Endothelial cell of umbilical vein (primary cell): ENCODE measurements around the gene GSTK1. TPM values are rescaled to one million over a fixed set of nuclear protein-coding genes. Genes with fewer than 3 reads are reported as not detected.

Source experiments
- BruUV-seq: library from RNA; stranded (reverse); fragments of 400-500 nt; replicated peaks from 2 replicates; lab custom pipeline; 2021; lab: Mats Ljungman, UMichigan
- CTCF ChIA-PET: fragments of 300-600, 350-600 bp; sonication (Branson Sonifier 250); formaldehyde crosslinking; loops from one replicate; lab custom pipeline; 2021; ENCODE audit warnings: antibody characterized with exemption, inconsistent platforms; lab: Charles Lee
- POLR2A ChIA-PET: fragments of 300-600, 350-600 bp; sonication (Branson Sonifier 250); formaldehyde crosslinking; loops from one replicate; lab custom pipeline; 2021; ENCODE audit warnings: antibody characterized with exemption, inconsistent platforms; lab: Charles Lee
- DNase-seq: peaks from one replicate; pipeline ENCODE4 v3.0.0-alpha.2; 2011; ENCODE audit warnings: low read depth, low spot score
- FAIRE-seq: peaks from 2 replicates; lab custom pipeline; 2011; peaks lifted over from hg19 to GRCh38; lab: Jason Lieb, UNC
- H2AFZ ChIP-seq: 2 replicates; pipeline ENCODE4 v1.6.0; 2012; ENCODE audit warnings: low read depth, low read length, control low read depth, inconsistent platforms
- H3K27ac ChIP-seq: 2 replicates; pipeline ENCODE4 v1.5.1; 2011; ENCODE audit warnings: low read depth, mild to moderate bottlenecking, control low read depth, low read length, moderate library complexity; ENCODE audit not compliant: insufficient read depth
- H3K27me3 ChIP-seq, 2 experiments: 2 replicates each; pipeline versions ENCODE4 v1.6.0 to v1.6.1; 2011; ENCODE audit warnings: low read length in 2 of 2, mixed read lengths in 1 of 2; ENCODE audit not compliant: control insufficient read depth in 2 of 2, insufficient read depth in 2 of 2
- H3K36me3 ChIP-seq, 2 experiments: 2 replicates in 1 of 2; 3 replicates in 1 of 2; pipeline ENCODE4 v1.5.1; 2011; ENCODE audit warnings: low read length in 2 of 2, mild to moderate bottlenecking in 1 of 2, moderate library complexity in 1 of 2; ENCODE audit not compliant: control insufficient read depth in 2 of 2, insufficient read depth in 2 of 2; ENCODE audit errors: extremely low read depth in 1 of 2
- H3K4me1 ChIP-seq: 3 replicates; pipeline ENCODE4 v1.5.1; 2011; ENCODE audit warnings: mild to moderate bottlenecking, low read length; ENCODE audit not compliant: control insufficient read depth, insufficient read depth; ENCODE audit errors: extremely low read depth
- H3K4me2 ChIP-seq: 2 replicates; pipeline ENCODE4 v1.6.1; 2011; ENCODE audit warnings: low read length, control low read depth, mixed read lengths; ENCODE audit not compliant: insufficient read depth
- H3K4me3 ChIP-seq, 3 experiments: fragments of 200-600 bp in 1 of 3; sonication (generic), shearing (Covaris generic) in 1 of 3; replicated peaks in 1 of 3; 2 replicates each; pipeline ENCODE4 v1.5.1; 2011 to 2016; ENCODE audit warnings: control low read depth in 3 of 3, low read length in 3 of 3, mild to moderate bottlenecking in 2 of 3, inconsistent platforms in 1 of 3, low read depth in 1 of 3, moderate library complexity in 1 of 3; ENCODE audit not compliant: insufficient read depth in 1 of 3
- H3K79me2 ChIP-seq: 2 replicates; pipeline ENCODE4 v1.6.0; 2012; ENCODE audit warnings: low read length, inconsistent platforms; ENCODE audit not compliant: control insufficient read depth, insufficient read depth
- H3K9ac ChIP-seq: replicated peaks from 2 replicates; pipeline ENCODE3; 2011; ENCODE audit warnings: low read length, control low read depth; ENCODE audit not compliant: insufficient read depth; ENCODE audit errors: extremely low read depth
- H3K9me1 ChIP-seq: replicated peaks from 3 replicates; pipeline ENCODE4 v1.6.0; 2011; ENCODE audit warnings: mild to moderate bottlenecking, low read length; ENCODE audit not compliant: control insufficient read depth, insufficient read depth; ENCODE audit errors: extremely low read depth
- H3K9me3 ChIP-seq: replicated peaks from 2 replicates; pipeline ENCODE4 v1.5.1; 2012; ENCODE audit warnings: low read length, inconsistent platforms; ENCODE audit not compliant: control insufficient read depth, insufficient read depth
- H4K20me1 ChIP-seq: replicated peaks from 2 replicates; pipeline ENCODE3; 2011; ENCODE audit warnings: mild to moderate bottlenecking, low read length; ENCODE audit not compliant: control insufficient read depth, insufficient read depth; ENCODE audit errors: extremely low read depth
- EZH2 ChIP-seq: IDR thresholded peaks from 2 replicates; pipeline ENCODE4 v1.6.1; 2012; ENCODE audit warnings: borderline replicate concordance, low read depth, mild to moderate bottlenecking, moderate library complexity, low read length, inconsistent platforms; ENCODE audit not compliant: severe bottlenecking
- FOS ChIP-seq: IDR thresholded peaks from 2 replicates; pipeline ENCODE4 v1.6.1; 2011; ENCODE audit warnings: mild to moderate bottlenecking, low read length, moderate library complexity, borderline replicate concordance; ENCODE audit not compliant: insufficient read depth
- GATA2 ChIP-seq: IDR thresholded peaks from 2 replicates; pipeline ENCODE4 v1.7.0; 2011; ENCODE audit warnings: low read depth, mild to moderate bottlenecking, moderate library complexity, mixed read lengths, low read length; ENCODE audit not compliant: insufficient read length, insufficient read depth
- JUN ChIP-seq: IDR thresholded peaks from 2 replicates; pipeline ENCODE4 v1.6.1; 2011; ENCODE audit warnings: borderline replicate concordance, low read depth; ENCODE audit not compliant: insufficient read length, insufficient read depth
- MYC ChIP-seq: IDR thresholded peaks from one replicate; pipeline ENCODE4 v1.6.1; 2011; ENCODE audit warnings: mild to moderate bottlenecking, low read depth, low read length
- POLR2A ChIP-seq: IDR thresholded peaks from 2 replicates; pipeline ENCODE4 v1.6.1; 2012; ENCODE audit warnings: low read depth, mild to moderate bottlenecking, control low read depth, low read length
- POLR2AphosphoS5 ChIP-seq: IDR thresholded peaks from 2 replicates; pipeline ENCODE4 v1.6.1; 2012; ENCODE audit warnings: low read depth, mild to moderate bottlenecking, control low read depth, low read length, moderate library complexity; ENCODE audit not compliant: insufficient read depth
- dilution Hi-C: fragments of 300-500 bp; cut with MboI; formaldehyde crosslinking; loops from one replicate; pipeline ENCODE4 v1.15.0; 2019; ENCODE audit warnings: low sequenced_read_pairs; ENCODE audit not compliant: extremely low pct_ligation_motif_present
- intact Hi-C: fragments of 100-400 bp; cut with micrococcal nuclease; formaldehyde crosslinking; loops from one replicate; pipeline ENCODE4 v1.10.0; 2022
- polyA plus RNA-seq, 4 experiments: library from polyadenylated mRNA; depleted of rRNA in 3 of 4; stranded (reverse) in 3 of 4; unstranded in 1 of 4; fragments of >200 nt; gene quantifications; 2 replicates each; pipeline versions ENCODE4 v1.2.1 to v1.2.3, GENCODE V29; 2011 to 2012; ENCODE audit warnings: missing spikeins in 1 of 4
- total RNA-seq: library from RNA; stranded (reverse); gene quantifications from 2 replicates; pipeline ENCODE4 v1.2.3, GENCODE V29; 2021
- TF ChIP-seq, protein P1 (sequence below), 2 donors: IDR thresholded peaks; 1 replicate in 1 of 2; 2 replicates in 1 of 2; pipeline ENCODE4 v1.5.1; 2011; ENCODE audit warnings: low read length in 2 of 2, mild to moderate bottlenecking in 2 of 2, moderate library complexity in 2 of 2, control low read depth in 1 of 2, inconsistent platforms in 1 of 2, low read depth in 1 of 2; ENCODE audit not compliant: insufficient read depth in 1 of 2; ENCODE audit errors: extremely low read depth in 1 of 2
- TF ChIP-seq, protein P2 (sequence below): IDR thresholded peaks from 2 replicates; pipeline ENCODE4 v1.6.1; 2011; ENCODE audit not compliant: insufficient read depth, insufficient read length

The GSTK1 gene
- total and polyA plus RNA-seq, 2 donors (not counting 3 experiments of a cell fraction or from before 2014, with no cell fraction given), result 119 to 132 TPM

DNA sequence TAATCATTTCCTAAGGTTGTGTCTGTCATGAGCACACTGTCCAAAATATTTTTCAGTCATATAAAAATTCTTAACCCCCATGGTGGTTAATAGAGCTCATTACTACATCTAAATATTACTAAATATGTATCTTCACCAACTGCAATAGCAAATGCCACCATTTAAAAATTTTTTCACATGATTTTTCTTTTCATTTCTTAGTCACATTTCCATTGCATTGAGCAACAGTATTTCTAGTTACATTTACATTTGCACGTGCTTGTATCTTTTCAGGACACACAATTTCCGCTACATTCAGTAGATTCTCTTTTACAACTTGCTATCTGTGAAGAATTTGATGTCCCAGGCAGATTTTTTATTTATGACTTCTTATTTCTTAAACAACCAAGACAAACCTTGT, 46.6 kb upstream of the GSTK1 start:
- no peak for DNase-seq
- dilution Hi-C loops (loop anchor here (25.0 kb wide), 1 partner anchor 204 kb away; no protein-coding TSS in a partner anchor), intact Hi-C loops (no loop called here)
- no peaks in the 10 kb centered on the region for H4K20me1 ChIP-seq
- ChIA-PET POLR2A (no interaction called here), CTCF (interaction anchor here (0.9 to 10.8 kb wide), 3 partner anchors 206 to 682 kb away, joined by 3 to 967 read pairs (median 4); no protein-coding TSS in a partner anchor)
- no peaks in the 10 kb centered on the region for H3K9me1 ChIP-seq
- TF ChIP-seq, protein P1, sequence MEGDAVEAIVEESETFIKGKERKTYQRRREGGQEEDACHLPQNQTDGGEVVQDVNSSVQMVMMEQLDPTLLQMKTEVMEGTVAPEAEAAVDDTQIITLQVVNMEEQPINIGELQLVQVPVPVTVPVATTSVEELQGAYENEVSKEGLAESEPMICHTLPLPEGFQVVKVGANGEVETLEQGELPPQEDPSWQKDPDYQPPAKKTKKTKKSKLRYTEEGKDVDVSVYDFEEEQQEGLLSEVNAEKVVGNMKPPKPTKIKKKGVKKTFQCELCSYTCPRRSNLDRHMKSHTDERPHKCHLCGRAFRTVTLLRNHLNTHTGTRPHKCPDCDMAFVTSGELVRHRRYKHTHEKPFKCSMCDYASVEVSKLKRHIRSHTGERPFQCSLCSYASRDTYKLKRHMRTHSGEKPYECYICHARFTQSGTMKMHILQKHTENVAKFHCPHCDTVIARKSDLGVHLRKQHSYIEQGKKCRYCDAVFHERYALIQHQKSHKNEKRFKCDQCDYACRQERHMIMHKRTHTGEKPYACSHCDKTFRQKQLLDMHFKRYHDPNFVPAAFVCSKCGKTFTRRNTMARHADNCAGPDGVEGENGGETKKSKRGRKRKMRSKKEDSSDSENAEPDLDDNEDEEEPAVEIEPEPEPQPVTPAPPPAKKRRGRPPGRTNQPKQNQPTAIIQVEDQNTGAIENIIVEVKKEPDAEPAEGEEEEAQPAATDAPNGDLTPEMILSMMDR (IDR thresholded peaks at IDR 0.05; ENCODE audit: extremely low read depth in 1 of 2, insufficient read depth in 1 of 2, low read depth in 1 of 2, low read length in 2 of 2), result no peak
- TF ChIP-seq EZH2 (no peak), FOS (no peak), JUN (no peak), MYC (no peak), GATA2 (no peak), POLR2A (no peak), POLR2AphosphoS5 (no peak)
- TF ChIP-seq, protein P2, sequence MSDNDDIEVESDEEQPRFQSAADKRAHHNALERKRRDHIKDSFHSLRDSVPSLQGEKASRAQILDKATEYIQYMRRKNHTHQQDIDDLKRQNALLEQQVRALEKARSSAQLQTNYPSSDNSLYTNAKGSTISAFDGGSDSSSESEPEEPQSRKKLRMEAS, result no peak
- H3K36me3 ChIP-seq, result no peaks in the 10 kb centered on the region
- FAIRE-seq, result no peak
- no peak overlapping the region for H3K4me2 ChIP-seq
- peaks cover 7 to 9% of the 10 kb centered on the region in 2 experiments for H3K27me3 ChIP-seq
- H3K9ac ChIP-seq, result no peak overlapping the region
- no TSS peak for BruUV-seq
- no peak overlapping the region for H2AFZ ChIP-seq
- no peaks in the 10 kb centered on the region for H3K79me2 ChIP-seq
- H3K4me3 ChIP-seq, result no peak overlapping the region
- no peaks in the 10 kb centered on the region for H3K4me1 ChIP-seq
- H3K9me3 ChIP-seq, result no peaks in the 10 kb centered on the region
- H3K27ac ChIP-seq, result no peak overlapping the region
